Measurements from ENCODE around the gene PKDCC.

Gene PKDCC

DNA sequence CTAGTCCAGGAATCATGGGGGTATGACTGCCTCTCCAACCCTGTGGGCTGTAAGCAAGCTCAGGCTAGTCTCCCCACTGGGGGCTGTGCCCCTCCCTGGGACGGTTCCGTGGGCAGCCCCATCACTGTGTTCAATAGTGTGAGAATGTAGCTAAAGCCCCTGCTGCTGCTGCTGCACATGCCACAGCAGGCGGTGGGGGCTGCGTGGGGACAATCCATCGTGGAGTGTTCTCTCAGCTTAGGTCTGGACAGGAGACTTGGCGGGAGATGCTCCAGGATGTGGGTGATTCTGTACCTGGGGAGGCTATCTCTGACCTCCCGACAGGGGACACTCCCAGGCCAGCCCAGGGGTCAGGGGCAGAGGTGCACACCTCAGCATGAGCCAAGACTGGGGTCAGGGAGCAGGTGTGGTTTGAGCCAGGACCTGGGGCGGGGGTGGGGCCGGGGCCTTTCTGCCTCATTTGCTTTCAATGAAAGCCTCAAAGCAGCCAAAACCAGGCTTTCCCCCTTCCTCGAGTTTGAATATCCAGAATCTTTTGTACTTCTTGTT lies 10.2 kb downstream of the PKDCC start:
- TF ChIP-seq, protein P1, sequence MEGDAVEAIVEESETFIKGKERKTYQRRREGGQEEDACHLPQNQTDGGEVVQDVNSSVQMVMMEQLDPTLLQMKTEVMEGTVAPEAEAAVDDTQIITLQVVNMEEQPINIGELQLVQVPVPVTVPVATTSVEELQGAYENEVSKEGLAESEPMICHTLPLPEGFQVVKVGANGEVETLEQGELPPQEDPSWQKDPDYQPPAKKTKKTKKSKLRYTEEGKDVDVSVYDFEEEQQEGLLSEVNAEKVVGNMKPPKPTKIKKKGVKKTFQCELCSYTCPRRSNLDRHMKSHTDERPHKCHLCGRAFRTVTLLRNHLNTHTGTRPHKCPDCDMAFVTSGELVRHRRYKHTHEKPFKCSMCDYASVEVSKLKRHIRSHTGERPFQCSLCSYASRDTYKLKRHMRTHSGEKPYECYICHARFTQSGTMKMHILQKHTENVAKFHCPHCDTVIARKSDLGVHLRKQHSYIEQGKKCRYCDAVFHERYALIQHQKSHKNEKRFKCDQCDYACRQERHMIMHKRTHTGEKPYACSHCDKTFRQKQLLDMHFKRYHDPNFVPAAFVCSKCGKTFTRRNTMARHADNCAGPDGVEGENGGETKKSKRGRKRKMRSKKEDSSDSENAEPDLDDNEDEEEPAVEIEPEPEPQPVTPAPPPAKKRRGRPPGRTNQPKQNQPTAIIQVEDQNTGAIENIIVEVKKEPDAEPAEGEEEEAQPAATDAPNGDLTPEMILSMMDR (conservative IDR thresholded peaks at IDR 0.05; ENCODE audit: control insufficient read depth, insufficient read depth, low read depth, low read length) = no peak
- no peak overlapping the region for H3K4me3 ChIP-seq (ENCODE audit: control insufficient read depth, low read depth, low read length)
- no peak for DNase-seq (ENCODE audit: low read depth)

DNA sequence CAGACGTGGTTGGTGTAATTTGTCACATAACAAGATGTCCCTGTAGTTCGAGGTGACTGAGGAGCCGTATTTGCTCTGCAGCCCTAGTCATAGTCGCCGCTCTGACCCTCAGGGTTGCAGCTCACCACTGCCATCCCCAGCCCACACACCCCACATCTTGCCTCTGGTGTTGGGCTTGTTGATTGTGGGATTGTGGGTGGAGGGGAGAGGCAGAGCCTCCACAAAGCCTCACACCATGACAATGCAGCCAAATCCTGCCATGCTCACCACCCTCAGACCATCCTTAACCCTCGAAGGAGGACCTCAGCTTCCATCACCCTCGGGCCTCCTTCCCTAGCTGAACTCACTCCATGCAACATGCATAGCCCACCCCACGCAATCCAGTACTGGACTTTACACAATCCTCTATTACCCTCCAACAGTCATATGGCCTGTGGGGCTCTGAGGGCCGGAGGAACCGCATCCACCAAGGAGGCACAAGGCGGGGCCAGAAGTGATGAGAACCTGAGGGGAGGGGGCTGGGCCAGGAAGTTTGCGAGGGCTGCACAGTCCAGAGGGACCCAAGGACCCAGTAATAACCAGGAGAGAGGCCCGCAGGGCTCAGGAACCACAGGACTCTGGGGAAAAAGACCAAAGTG lies 11.6 kb downstream of the PKDCC start:
- TF ChIP-seq, protein P1 (conservative IDR thresholded peaks at IDR 0.05; ENCODE audit: control insufficient read depth, insufficient read depth, low read depth, low read length) = no peak
- no peak for DNase-seq (ENCODE audit: low read depth)
- H3K4me3 ChIP-seq (ENCODE audit: control insufficient read depth, low read depth, low read length) = no peak overlapping the region

DNA sequence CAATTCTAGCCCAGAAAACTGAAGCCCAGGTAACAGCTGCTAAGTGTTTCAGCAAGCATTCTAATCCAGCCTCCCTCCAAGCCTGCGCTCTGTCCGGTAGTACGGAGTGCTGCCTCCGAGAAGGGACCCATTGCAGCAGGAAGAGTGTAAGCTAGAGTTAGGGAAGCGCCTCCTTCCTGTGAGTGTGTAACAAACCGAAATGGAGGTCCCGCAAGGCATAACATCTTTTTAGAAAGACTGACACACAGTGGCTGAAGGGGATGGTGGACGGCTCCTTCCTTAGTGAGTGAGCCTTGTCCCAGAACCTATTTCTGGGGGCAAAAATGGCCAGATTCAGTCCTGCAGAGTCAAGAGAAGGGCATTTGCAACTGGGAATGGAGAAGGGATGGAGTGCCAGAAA lies 12.2 kb downstream of the PKDCC start:
- no peak for DNase-seq (ENCODE audit: low read depth)
- TF ChIP-seq, protein P1 (conservative IDR thresholded peaks at IDR 0.05; ENCODE audit: control insufficient read depth, insufficient read depth, low read depth, low read length) = no peak

DNA sequence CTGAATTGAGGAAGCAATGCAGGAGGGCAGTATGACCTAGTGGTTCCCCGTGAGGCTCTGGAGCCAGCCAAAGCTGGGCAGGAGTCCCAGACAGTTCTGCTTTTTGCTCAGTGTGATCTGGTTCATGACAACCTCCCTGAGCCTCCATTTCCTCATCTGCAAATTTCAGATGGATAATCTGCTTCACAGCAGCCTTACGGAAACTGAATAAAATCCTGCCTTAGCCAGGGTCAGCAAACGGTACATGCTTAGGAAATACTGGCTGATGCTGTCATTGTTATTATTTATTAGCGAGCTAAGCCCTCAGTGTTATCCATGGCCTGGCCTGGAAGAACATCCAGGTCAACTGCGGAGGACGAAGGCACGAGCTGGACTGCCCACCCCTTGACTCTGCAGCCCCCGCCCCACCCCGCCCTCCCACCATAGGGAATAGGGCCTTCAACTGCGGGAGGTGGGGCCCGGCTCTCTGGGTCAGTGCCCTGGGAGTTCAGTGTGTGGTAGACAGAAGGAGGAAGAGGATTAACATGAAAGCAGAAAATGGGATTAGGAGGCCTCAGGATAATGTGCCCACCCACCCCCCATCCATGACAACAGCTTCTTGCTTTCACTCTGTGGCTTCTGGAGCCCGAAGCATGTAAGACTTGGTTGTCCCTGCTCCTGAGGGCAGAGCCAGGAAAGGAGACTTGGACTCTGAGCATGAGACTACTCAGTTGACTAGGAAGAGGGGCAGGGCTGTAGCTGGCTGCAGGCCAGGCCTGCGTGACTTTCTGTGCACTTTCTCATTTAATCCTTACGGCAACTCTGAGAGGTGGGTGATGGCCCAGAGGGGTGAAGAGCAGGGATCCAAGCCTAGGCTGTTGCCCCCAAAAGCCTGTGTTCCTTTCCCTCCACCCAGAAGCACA lies 13.1 kb downstream of the PKDCC start:
- peak; percentile 47 for DNase-seq (ENCODE audit: low read depth)
- TF ChIP-seq, protein P1 (conservative IDR thresholded peaks at IDR 0.05; ENCODE audit: control insufficient read depth, insufficient read depth, low read depth, low read length) = no peak
- no peak overlapping the region for H3K4me3 ChIP-seq (ENCODE audit: control insufficient read depth, low read depth, low read length)

More for the DNA sequence above, 12.2 kb downstream of the PKDCC start:
- H3K4me3 ChIP-seq (ENCODE audit: control insufficient read depth, low read depth, low read length) = no peak overlapping the region

DNA sequence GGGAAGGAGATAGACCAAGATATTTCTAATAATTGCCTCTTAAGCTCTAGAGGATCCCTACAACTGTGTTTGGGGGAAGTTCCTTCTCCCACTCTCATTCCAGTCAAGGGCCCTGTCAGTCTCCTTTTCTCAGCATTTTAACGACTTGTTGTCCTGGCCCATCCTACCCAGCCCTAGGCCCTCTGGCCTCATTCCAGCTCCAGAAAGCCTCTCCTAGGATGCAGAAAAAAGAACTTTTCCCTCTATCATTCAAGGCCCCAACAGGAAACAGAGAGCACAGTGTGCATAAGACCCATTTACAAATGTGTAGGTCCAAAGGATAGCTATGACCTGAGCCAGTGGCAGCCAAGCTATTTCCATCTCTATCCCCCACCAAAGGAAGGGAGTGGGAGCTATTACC lies 14.0 kb downstream of the PKDCC start:
- no peak overlapping the region for H3K4me3 ChIP-seq (ENCODE audit: control insufficient read depth, low read depth, low read length)
- DNase-seq (ENCODE audit: low read depth) = no peak
- TF ChIP-seq, protein P1 (conservative IDR thresholded peaks at IDR 0.05; ENCODE audit: control insufficient read depth, insufficient read depth, low read depth, low read length) = no peak

DNA sequence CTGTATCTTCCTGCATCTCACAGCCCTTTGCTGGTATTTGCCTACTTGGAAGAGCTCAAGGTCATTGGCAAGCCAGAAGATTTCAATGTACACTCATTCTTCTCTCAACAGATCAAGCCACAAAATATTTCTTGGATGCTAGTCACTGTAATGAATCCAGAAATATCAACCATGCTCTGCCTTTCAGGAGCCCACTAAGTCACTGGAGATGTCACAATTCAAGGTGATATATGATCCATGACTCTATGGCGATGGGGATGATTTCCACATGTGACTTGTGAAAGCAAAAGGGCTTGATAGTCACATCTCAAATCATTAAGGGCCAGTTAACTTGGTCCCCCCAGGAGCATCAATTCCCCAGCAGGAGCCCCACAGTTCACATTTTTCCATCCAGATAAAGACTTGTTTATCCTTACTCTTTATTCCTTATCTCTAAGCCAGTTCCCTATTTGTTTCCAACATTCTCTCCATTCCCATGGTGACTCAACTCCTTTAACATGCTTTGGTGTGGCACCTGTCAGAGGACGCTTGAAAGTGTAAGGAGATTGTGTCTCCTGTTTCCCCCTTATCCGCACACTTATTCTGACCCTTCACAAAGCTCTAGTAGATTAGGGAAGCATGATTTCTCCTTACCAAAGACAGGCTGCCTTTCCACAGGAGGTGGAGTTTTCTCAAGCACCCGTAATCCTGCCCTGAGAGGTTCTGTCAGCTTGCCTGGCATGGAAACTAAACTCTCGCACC lies 15.8 kb downstream of the PKDCC start:
- H3K4me3 ChIP-seq (ENCODE audit: control insufficient read depth, low read depth, low read length) = no peak overlapping the region
- TF ChIP-seq, protein P1 (conservative IDR thresholded peaks at IDR 0.05; ENCODE audit: control insufficient read depth, insufficient read depth, low read depth, low read length) = no peak
- peak; percentile 77 for DNase-seq (ENCODE audit: low read depth)

Data from fibroblast of mammary gland (primary cell).